Panc1 (cell line): ENCODE measurements around the gene CSMD2.

Experiments
- POLR2AphosphoS5 ChIP-seq: IDR thresholded peaks from 2 replicates; pipeline ENCODE4 v1.6.1; 2012; ENCODE audit warnings: mild to moderate bottlenecking, low read depth, low read length, moderate library complexity
- SIN3A ChIP-seq: IDR thresholded peaks from 2 replicates; pipeline ENCODE4 v1.6.1; 2012; ENCODE audit warnings: low read depth, mild to moderate bottlenecking, low read length, moderate library complexity, borderline replicate concordance; ENCODE audit not compliant: insufficient read depth
- TCF7L2 ChIP-seq: IDR thresholded peaks from 2 replicates; pipeline ENCODE4 v1.6.1; 2011; ENCODE audit warnings: mild to moderate bottlenecking, low read depth, low read length, inconsistent platforms
- TF ChIP-seq, protein P1 (sequence below): fragments of 450-650 bp; IDR thresholded peaks from 2 replicates; pipeline ENCODE4 v1.5.1; 2017; ENCODE audit warnings: mild to moderate bottlenecking
- TF ChIP-seq, protein P2 (sequence below), 2 experiments: IDR thresholded peaks; 2 replicates each; pipeline ENCODE4 v1.6.1; 2011 to 2012; ENCODE audit warnings: low read depth in 2 of 2, control low read depth in 1 of 2, low read length in 1 of 2, mild to moderate bottlenecking in 1 of 2, moderate library complexity in 1 of 2; ENCODE audit not compliant: insufficient read depth in 1 of 2

DNA sequence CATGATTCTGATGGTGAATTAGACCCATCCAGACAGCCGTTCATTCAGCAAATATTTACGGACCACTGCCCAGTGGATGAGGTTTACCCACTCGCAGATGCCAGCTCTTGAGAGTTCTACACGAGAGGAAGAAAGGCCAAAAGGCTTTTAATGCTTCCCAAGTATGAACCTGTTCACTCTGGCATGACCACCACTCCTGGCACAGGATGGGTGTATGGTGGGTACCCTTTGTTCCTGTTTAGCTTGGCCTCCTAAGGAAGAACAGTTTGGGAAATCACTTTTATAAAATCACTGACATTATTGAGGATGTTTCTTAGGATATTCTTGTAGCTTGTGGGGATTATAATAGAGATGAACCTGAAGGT lies 233.9 kb downstream of the CSMD2 start:
- TF ChIP-seq, protein P1, sequence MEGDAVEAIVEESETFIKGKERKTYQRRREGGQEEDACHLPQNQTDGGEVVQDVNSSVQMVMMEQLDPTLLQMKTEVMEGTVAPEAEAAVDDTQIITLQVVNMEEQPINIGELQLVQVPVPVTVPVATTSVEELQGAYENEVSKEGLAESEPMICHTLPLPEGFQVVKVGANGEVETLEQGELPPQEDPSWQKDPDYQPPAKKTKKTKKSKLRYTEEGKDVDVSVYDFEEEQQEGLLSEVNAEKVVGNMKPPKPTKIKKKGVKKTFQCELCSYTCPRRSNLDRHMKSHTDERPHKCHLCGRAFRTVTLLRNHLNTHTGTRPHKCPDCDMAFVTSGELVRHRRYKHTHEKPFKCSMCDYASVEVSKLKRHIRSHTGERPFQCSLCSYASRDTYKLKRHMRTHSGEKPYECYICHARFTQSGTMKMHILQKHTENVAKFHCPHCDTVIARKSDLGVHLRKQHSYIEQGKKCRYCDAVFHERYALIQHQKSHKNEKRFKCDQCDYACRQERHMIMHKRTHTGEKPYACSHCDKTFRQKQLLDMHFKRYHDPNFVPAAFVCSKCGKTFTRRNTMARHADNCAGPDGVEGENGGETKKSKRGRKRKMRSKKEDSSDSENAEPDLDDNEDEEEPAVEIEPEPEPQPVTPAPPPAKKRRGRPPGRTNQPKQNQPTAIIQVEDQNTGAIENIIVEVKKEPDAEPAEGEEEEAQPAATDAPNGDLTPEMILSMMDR: no peak
- TF ChIP-seq POLR2AphosphoS5 (no peak), TCF7L2 (no peak), SIN3A (no peak)
- TF ChIP-seq, protein P2, sequence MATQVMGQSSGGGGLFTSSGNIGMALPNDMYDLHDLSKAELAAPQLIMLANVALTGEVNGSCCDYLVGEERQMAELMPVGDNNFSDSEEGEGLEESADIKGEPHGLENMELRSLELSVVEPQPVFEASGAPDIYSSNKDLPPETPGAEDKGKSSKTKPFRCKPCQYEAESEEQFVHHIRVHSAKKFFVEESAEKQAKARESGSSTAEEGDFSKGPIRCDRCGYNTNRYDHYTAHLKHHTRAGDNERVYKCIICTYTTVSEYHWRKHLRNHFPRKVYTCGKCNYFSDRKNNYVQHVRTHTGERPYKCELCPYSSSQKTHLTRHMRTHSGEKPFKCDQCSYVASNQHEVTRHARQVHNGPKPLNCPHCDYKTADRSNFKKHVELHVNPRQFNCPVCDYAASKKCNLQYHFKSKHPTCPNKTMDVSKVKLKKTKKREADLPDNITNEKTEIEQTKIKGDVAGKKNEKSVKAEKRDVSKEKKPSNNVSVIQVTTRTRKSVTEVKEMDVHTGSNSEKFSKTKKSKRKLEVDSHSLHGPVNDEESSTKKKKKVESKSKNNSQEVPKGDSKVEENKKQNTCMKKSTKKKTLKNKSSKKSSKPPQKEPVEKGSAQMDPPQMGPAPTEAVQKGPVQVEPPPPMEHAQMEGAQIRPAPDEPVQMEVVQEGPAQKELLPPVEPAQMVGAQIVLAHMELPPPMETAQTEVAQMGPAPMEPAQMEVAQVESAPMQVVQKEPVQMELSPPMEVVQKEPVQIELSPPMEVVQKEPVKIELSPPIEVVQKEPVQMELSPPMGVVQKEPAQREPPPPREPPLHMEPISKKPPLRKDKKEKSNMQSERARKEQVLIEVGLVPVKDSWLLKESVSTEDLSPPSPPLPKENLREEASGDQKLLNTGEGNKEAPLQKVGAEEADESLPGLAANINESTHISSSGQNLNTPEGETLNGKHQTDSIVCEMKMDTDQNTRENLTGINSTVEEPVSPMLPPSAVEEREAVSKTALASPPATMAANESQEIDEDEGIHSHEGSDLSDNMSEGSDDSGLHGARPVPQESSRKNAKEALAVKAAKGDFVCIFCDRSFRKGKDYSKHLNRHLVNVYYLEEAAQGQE (IDR thresholded peaks at IDR 0.05; ENCODE audit: insufficient read depth in 1 of 2, low read depth in 2 of 2, low read length in 1 of 2): no peak
